GM23338 (cell line): ENCODE measurements around the gene DNAL1. TPM values are rescaled to one million over a fixed set of nuclear protein-coding genes. Genes with fewer than 3 reads are reported as not detected.
"Not testable (repeated sequence)": the region's sequence is repeated elsewhere in the genome, so short reads cannot be mapped to it uniquely, and the experiment has no call there.

Experiments used
- ATAC-seq: fragments of 200-7000 bp; cut with Tn5 transposase; 3 replicates; pipeline ENCODE4 v1.9.1; 2020
- DNase-seq: peaks from one replicate; pipeline ENCODE4 v3.0.0-alpha.2; 2015; ENCODE audit warnings: low spot score
- H2AFZ ChIP-seq: fragments of 200-600 bp; sonication (generic); 2 replicates; pipeline ENCODE4 v1.8.0; 2016; ENCODE audit warnings: antibody characterized with exemption, mild to moderate bottlenecking, moderate library complexity
- H3F3A ChIP-seq: fragments of 200-600 bp; sonication (generic); replicated peaks from 2 replicates; pipeline ENCODE4 v1.8.0; 2017; ENCODE audit warnings: antibody characterized with exemption, mixed run types, low read depth
- H3K27ac ChIP-seq: fragments of 200-600 bp; sonication (generic); 2 replicates; pipeline ENCODE4 v1.6.1; 2016; ENCODE audit warnings: low read depth
- H3K27me3 ChIP-seq: fragments of 200-600 bp; sonication (generic); 2 replicates; pipeline ENCODE4 v1.8.0; 2016; ENCODE audit warnings: mild to moderate bottlenecking, mixed run types, moderate library complexity; ENCODE audit not compliant: insufficient read depth
- H3K36me3 ChIP-seq: fragments of 200-600 bp; sonication (generic); 2 replicates; pipeline ENCODE4 v1.8.0; 2016; ENCODE audit warnings: mild to moderate bottlenecking; ENCODE audit not compliant: insufficient read depth
- H3K4me1 ChIP-seq: fragments of 200-600 bp; sonication (generic); 2 replicates; pipeline ENCODE4 v1.8.0; 2016; ENCODE audit warnings: mild to moderate bottlenecking, moderate library complexity; ENCODE audit not compliant: insufficient read depth
- H3K4me2 ChIP-seq: fragments of 200-600 bp; sonication (generic); 2 replicates; pipeline ENCODE4 v1.7.1; 2017; ENCODE audit warnings: mixed run types
- H3K4me3 ChIP-seq: fragments of 200-600 bp; sonication (generic); 2 replicates; pipeline ENCODE4 v1.6.1; 2016; ENCODE audit warnings: mixed run types
- H3K79me2 ChIP-seq: fragments of 200-600 bp; sonication (generic); replicated peaks from 2 replicates; pipeline ENCODE4 v1.8.0; 2017; ENCODE audit warnings: mild to moderate bottlenecking; ENCODE audit not compliant: insufficient read depth
- H3K9me2 ChIP-seq: fragments of 200-600 bp; sonication (generic); 2 replicates; pipeline ENCODE4 v1.8.0; 2017; ENCODE audit not compliant: insufficient read depth
- H4K20me1 ChIP-seq: fragments of 200-600 bp; sonication (generic); replicated peaks from 2 replicates; pipeline ENCODE4 v1.8.0; 2017; ENCODE audit warnings: mild to moderate bottlenecking; ENCODE audit not compliant: insufficient read depth
- H3K27ac Mint-ChIP-seq: 2 replicates; pipeline ENCODE4 v1.8.0; 2020; ENCODE audit warnings: inconsistent platforms, mild to moderate bottlenecking, moderate library complexity, mixed read lengths
- H3K27me3 Mint-ChIP-seq: 3 replicates; pipeline ENCODE4 v1.8.0; 2022; ENCODE audit warnings: low read depth, mild to moderate bottlenecking, moderate library complexity, mixed read lengths, inconsistent platforms; ENCODE audit not compliant: insufficient read depth, poor library complexity
- H3K36me3 Mint-ChIP-seq: 3 replicates; pipeline ENCODE4 v1.8.0; 2021; ENCODE audit warnings: low read depth, mild to moderate bottlenecking, inconsistent platforms, moderate library complexity, mixed read lengths
- H3K4me1 Mint-ChIP-seq: 3 replicates; pipeline ENCODE4 v1.8.0; 2020; ENCODE audit warnings: mild to moderate bottlenecking, inconsistent platforms, mixed read lengths
- H3K4me3 Mint-ChIP-seq: 3 replicates; pipeline ENCODE4 v1.8.0; 2021; ENCODE audit warnings: moderate library complexity, mild to moderate bottlenecking, inconsistent platforms, mixed read lengths
- H3K9me3 Mint-ChIP-seq: 3 replicates; pipeline ENCODE4 v1.8.0; 2020; ENCODE audit warnings: moderate library complexity, mild to moderate bottlenecking, inconsistent platforms, mixed read lengths
- CREB1 ChIP-seq: fragments of 250-450 bp; sonication (Bioruptor Pico); IDR thresholded peaks from 2 replicates; pipeline ENCODE4 v1.5.0; 2020; ENCODE audit warnings: low read depth, mild to moderate bottlenecking, moderate library complexity
- EZH2 ChIP-seq: fragments of 200-600 bp; sonication (generic); IDR thresholded peaks from one replicate; pipeline ENCODE4 v1.8.0; 2017; ENCODE audit warnings: antibody characterized with exemption, mild to moderate bottlenecking, low read depth; ENCODE audit not compliant: unreplicated experiment
- JUNB ChIP-seq: IDR thresholded peaks from one replicate; pipeline ENCODE4 v1.6.1; 2016; ENCODE audit warnings: antibody characterized with exemption; ENCODE audit not compliant: unreplicated experiment
- NANOG ChIP-seq: IDR thresholded peaks from 2 replicates; pipeline ENCODE4 v1.6.1; 2016; ENCODE audit warnings: antibody characterized with exemption, borderline replicate concordance
- POLR2AphosphoS5 ChIP-seq: IDR thresholded peaks from 2 replicates; pipeline ENCODE4 v1.6.1; 2016; ENCODE audit warnings: antibody characterized with exemption, low read depth
- STAT1 ChIP-seq: IDR thresholded peaks from one replicate; pipeline ENCODE4 v1.6.1; 2016; ENCODE audit warnings: antibody characterized with exemption; ENCODE audit not compliant: unreplicated experiment
- ZNF114 ChIP-seq: fragments of 250-450 bp; sonication (Bioruptor Pico); IDR thresholded peaks from 2 replicates; pipeline ENCODE4 v1.5.0; 2020; ENCODE audit warnings: mild to moderate bottlenecking, moderate library complexity
- ZNF331 ChIP-seq: fragments of 250-450 bp; sonication (Bioruptor Pico); IDR thresholded peaks from 2 replicates; pipeline ENCODE4 v1.5.0; 2020; ENCODE audit warnings: low read depth, mild to moderate bottlenecking, moderate library complexity
- polyA plus RNA-seq: library from polyadenylated mRNA; unstranded; fragments of >200 nt; fragmentation: Nextera tagmentation; extraction: Ambion mirVana; gene quantifications from 2 replicates; pipeline ENCODE4 v1.2.1, GENCODE V29; 2016
- total RNA-seq: library from RNA; depleted of rRNA; stranded (reverse); fragments of >200 nt; shearing (Covaris generic); gene quantifications from 2 replicates; pipeline ENCODE4 v1.2.3, GENCODE V29; 2014
- TF ChIP-seq, protein P1 (sequence below): IDR thresholded peaks from one replicate; pipeline ENCODE4 v1.6.1; 2018; ENCODE audit warnings: antibody characterized with exemption; ENCODE audit not compliant: unreplicated experiment
- TF ChIP-seq, protein P2 (sequence below), 2 experiments: fragments of 200-600 bp in 1 of 2; sonication (generic) in 1 of 2; conservative IDR thresholded peaks; 2 replicates each; pipeline versions ENCODE4 v1.5.1 to v1.6.1; 2016 to 2017; ENCODE audit warnings: antibody characterized with exemption in 2 of 2, low read depth in 2 of 2, mild to moderate bottlenecking in 2 of 2, moderate library complexity in 1 of 2
- TF ChIP-seq, protein P3 (sequence below): IDR thresholded peaks from 2 replicates; pipeline ENCODE4 v1.6.1; 2016; ENCODE audit warnings: antibody characterized with exemption

Gene DNAL1
- total and polyA plus RNA-seq, 2 experiments from 2014 or later, result 7.6 to 29.3 TPM

DNA sequence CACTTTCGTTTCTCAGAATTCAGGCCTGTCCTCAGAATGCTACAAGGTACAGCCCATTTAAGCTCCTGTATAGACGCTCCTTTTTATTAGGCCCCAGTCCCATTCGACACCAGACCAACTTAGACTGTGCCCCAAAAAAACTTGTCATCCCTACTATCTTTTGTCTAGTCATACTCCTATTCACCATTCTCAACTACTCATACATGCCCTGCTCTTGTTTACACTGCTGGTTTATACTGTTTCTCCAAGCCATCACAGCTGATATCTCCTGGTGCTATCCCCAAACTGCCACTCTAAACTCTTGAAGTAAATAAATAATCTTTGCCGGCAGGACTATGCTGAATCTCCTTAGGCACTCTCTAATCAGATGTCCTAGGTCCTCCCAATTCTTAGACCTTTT lies 63.3 kb downstream of the DNAL1 start:
- H3K4me1 Mint-ChIP-seq, H3K4me3 Mint-ChIP-seq, H3K4me3 ChIP-seq, H2AFZ ChIP-seq, H3K36me3 ChIP-seq, ATAC-seq, DNase-seq, H3K9me2 ChIP-seq, H3K27me3 ChIP-seq, H3K27ac Mint-ChIP-seq, H3K27ac ChIP-seq, H3K4me2 ChIP-seq: not testable (repeated sequence)
- Histone ChIP-seq H4K20me1 (peaks cover 16% of the 10 kb centered on the region), H3K4me1 (peaks cover 16% of the 10 kb centered on the region; the same call in 1 of the 2 replicates), H3F3A (peaks cover 11% of the 10 kb centered on the region; the same call in 1 of the 2 replicates), H3K79me2 (peaks cover 28% of the 10 kb centered on the region)
- Mint-ChIP-seq H3K27me3 (peaks cover 12% of the 10 kb centered on the region), H3K36me3 (peaks cover 25% of the 10 kb centered on the region), H3K9me3 (peaks cover 19% of the 10 kb centered on the region)

DNA sequence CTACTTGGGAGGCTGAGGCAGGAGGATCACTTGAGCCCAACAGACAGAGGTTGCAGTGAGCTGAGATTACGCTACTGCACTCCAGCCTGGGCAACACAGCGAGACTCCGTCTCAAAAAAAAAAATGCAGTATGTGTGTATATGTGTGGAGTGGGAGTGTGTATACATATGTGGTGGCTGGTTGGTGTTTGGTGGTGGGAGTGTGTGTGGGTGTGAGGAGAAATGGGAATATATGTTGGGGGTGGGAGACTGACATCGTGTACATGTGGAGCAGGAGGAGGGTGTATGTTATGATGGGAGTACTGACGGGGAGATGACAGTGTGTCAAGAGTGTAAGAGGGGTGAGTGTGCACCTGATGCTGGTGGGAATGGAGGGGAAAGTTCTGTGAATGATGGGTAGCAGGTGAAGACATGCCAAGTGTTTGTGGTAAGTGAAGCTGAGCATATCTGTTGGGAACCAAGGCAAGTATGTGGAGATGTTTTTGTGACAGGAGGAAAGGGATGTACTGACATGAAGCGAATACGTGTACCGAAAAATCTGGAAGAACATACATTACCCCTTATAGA lies 65.2 kb downstream of the DNAL1 start:
- Histone ChIP-seq H3K27me3 (peaks cover 13% of the 10 kb centered on the region; the same call in 1 of the 2 replicates), H3K79me2 (peaks cover 34% of the 10 kb centered on the region), H3K27ac (no peak overlapping the region), H3K4me3 (no peak overlapping the region), H3F3A (peaks cover 17% of the 10 kb centered on the region; the same call in 1 of the 2 replicates), H3K9me2 (no peaks in the 10 kb centered on the region), H3K4me1 (peaks cover 20% of the 10 kb centered on the region), H2AFZ (no peak overlapping the region), H3K36me3 (no peaks in the 10 kb centered on the region), H3K4me2 (no peak overlapping the region), H4K20me1 (peaks cover 16% of the 10 kb centered on the region)
- Mint-ChIP-seq H3K4me1 (peaks cover 11% of the 10 kb centered on the region; the same call in 2 of the 3 replicates), H3K9me3 (peaks cover under 1% of the 10 kb centered on the region; the same call in 1 of the 3 replicates), H3K4me3 (no peak overlapping the region), H3K27me3 (peaks cover 14% of the 10 kb centered on the region), H3K36me3 (peaks cover 8% of the 10 kb centered on the region), H3K27ac (no peak overlapping the region)
- DNase-seq (no peak), ATAC-seq (no peak)
- TF ChIP-seq CREB1 (CRISPR knock-in tag) (no peak), ZNF331 (CRISPR knock-in tag) (no peak), ZNF114 (no peak), POLR2AphosphoS5 (peak; percentile 34; the same call in 1 of the 2 replicates)

DNA sequence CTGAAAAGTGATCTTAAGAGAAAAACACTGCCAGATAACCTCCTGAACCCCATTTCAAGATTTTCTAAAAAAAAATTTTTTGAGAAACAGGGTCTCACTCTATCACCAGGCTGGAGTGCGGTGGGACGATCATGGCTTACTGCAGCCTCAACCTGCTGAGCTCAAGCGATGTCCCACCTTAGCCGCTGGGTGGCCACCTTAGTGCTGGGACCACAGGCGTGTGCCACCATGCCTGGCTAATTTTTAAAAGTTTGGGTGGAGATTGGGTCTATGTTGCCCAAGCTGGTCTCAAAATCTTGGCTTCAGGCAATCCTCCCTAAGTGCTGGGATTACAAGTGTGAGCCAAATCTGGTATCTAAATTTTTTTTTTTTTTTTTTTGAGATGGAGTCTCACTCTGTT lies 66.0 kb downstream of the DNAL1 start:
- Mint-ChIP-seq H3K27me3 (peaks cover 14% of the 10 kb centered on the region), H3K4me1 (peaks cover 14% of the 10 kb centered on the region; the same call in 2 of the 3 replicates), H3K9me3 (no peaks in the 10 kb centered on the region; the same call in 2 of the 3 replicates), H3K27ac (no peak overlapping the region), H3K36me3 (peaks cover 9% of the 10 kb centered on the region), H3K4me3 (no peak overlapping the region)
- no peak for DNase-seq
- Histone ChIP-seq H3K27ac (no peak overlapping the region), H3K36me3 (no peaks in the 10 kb centered on the region), H3K79me2 (peaks cover 34% of the 10 kb centered on the region), H3K4me1 (peaks cover 20% of the 10 kb centered on the region), H2AFZ (no peak overlapping the region), H3K4me3 (no peak overlapping the region), H3K4me2 (no peak overlapping the region), H3F3A (peaks cover 17% of the 10 kb centered on the region; the same call in 1 of the 2 replicates), H3K9me2 (no peaks in the 10 kb centered on the region), H3K27me3 (peaks cover 15% of the 10 kb centered on the region; the same call in 1 of the 2 replicates), H4K20me1 (peaks cover 16% of the 10 kb centered on the region)
- TF ChIP-seq POLR2AphosphoS5 (no peak), JUNB (no peak), EZH2 (no peak), STAT1 (no peak), NANOG (no peak)
- TF ChIP-seq, protein P1, sequence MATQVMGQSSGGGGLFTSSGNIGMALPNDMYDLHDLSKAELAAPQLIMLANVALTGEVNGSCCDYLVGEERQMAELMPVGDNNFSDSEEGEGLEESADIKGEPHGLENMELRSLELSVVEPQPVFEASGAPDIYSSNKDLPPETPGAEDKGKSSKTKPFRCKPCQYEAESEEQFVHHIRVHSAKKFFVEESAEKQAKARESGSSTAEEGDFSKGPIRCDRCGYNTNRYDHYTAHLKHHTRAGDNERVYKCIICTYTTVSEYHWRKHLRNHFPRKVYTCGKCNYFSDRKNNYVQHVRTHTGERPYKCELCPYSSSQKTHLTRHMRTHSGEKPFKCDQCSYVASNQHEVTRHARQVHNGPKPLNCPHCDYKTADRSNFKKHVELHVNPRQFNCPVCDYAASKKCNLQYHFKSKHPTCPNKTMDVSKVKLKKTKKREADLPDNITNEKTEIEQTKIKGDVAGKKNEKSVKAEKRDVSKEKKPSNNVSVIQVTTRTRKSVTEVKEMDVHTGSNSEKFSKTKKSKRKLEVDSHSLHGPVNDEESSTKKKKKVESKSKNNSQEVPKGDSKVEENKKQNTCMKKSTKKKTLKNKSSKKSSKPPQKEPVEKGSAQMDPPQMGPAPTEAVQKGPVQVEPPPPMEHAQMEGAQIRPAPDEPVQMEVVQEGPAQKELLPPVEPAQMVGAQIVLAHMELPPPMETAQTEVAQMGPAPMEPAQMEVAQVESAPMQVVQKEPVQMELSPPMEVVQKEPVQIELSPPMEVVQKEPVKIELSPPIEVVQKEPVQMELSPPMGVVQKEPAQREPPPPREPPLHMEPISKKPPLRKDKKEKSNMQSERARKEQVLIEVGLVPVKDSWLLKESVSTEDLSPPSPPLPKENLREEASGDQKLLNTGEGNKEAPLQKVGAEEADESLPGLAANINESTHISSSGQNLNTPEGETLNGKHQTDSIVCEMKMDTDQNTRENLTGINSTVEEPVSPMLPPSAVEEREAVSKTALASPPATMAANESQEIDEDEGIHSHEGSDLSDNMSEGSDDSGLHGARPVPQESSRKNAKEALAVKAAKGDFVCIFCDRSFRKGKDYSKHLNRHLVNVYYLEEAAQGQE, result no peak
- TF ChIP-seq, protein P2, sequence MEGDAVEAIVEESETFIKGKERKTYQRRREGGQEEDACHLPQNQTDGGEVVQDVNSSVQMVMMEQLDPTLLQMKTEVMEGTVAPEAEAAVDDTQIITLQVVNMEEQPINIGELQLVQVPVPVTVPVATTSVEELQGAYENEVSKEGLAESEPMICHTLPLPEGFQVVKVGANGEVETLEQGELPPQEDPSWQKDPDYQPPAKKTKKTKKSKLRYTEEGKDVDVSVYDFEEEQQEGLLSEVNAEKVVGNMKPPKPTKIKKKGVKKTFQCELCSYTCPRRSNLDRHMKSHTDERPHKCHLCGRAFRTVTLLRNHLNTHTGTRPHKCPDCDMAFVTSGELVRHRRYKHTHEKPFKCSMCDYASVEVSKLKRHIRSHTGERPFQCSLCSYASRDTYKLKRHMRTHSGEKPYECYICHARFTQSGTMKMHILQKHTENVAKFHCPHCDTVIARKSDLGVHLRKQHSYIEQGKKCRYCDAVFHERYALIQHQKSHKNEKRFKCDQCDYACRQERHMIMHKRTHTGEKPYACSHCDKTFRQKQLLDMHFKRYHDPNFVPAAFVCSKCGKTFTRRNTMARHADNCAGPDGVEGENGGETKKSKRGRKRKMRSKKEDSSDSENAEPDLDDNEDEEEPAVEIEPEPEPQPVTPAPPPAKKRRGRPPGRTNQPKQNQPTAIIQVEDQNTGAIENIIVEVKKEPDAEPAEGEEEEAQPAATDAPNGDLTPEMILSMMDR (conservative IDR thresholded peaks at IDR 0.05; ENCODE audit: low read depth in 2 of 2), result peak; percentile 10 to 29; a peak in 2 of 4 replicates
- TF ChIP-seq, protein P3, sequence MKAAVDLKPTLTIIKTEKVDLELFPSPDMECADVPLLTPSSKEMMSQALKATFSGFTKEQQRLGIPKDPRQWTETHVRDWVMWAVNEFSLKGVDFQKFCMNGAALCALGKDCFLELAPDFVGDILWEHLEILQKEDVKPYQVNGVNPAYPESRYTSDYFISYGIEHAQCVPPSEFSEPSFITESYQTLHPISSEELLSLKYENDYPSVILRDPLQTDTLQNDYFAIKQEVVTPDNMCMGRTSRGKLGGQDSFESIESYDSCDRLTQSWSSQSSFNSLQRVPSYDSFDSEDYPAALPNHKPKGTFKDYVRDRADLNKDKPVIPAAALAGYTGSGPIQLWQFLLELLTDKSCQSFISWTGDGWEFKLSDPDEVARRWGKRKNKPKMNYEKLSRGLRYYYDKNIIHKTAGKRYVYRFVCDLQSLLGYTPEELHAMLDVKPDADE, result no peak
- no peak for ATAC-seq
